Umbilical cord (tissue), 2 donors: ENCODE measurements around the gene GJA4. TPM values are rescaled to one million over a fixed set of nuclear protein-coding genes. Genes with fewer than 3 reads are reported as not detected.
A peak's percentile ranks its signal among the peaks of the same experiment; 100 is the strongest.
"Not testable (repeated sequence)": the region's sequence is repeated elsewhere in the genome, so short reads cannot be mapped to it uniquely, and the experiment has no call there.

Source experiments
- DNase-seq: peaks from one replicate; pipeline ENCODE4 v3.0.0-alpha.2; 2015; ENCODE audit warnings: low spot score
- total RNA-seq: library from RNA; depleted of rRNA; stranded (reverse); fragments of >200 nt; gene quantifications from one replicate; pipeline ENCODE4 v1.2.3, GENCODE V29; 2014; ENCODE audit warnings: low replicate concordance; ENCODE audit not compliant: insufficient read depth

Gene GJA4
- total RNA-seq, 1 donor from 2014 or later, result 3.4 TPM

GRCh38 chr1:34768856-34769255 lies 23.9 kb upstream of the GJA4 start:
- no peak for DNase-seq

- DNase-seq, result no peak
Measured at GRCh38 chr1:34770891-34771504, 21.8 kb upstream of the GJA4 start.

DNA sequence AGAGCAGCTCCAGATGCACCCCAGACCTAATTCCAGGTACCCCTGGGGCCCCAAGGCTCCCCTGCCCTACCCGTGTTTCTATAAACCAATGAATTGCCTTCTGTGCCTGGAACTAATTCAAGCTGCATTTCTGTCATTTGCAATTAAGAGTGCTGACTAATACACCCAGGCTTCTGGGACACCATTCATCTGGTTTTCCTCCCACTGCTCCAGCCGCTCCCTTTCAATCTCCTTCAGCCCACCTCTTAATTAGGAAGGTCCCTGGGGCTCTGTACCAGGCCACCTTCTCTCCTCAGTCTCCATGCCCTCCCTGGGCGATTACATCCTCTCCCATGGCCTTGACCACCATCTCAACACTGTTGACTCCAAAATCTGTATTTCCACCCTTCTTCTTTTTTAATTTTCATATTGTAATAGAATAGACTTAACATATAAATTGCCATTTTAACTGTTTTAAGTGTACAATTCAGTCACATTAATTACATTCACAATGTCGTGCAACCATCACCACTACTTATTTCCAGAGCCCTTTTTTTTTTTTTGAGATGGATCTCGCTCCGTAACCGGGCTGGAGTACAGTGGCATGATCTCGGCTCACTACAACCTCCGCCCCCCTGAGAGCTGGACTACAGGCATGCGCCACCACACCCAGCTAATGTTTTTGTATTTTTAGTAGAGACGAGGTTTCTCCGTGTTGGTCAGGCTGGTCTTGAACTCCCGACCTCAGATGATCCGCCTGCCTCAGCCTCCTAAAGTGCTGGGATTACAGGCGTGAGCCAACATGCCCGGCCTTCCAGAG lies 21.0 kb upstream of the GJA4 start:
- no peak for DNase-seq

DNA sequence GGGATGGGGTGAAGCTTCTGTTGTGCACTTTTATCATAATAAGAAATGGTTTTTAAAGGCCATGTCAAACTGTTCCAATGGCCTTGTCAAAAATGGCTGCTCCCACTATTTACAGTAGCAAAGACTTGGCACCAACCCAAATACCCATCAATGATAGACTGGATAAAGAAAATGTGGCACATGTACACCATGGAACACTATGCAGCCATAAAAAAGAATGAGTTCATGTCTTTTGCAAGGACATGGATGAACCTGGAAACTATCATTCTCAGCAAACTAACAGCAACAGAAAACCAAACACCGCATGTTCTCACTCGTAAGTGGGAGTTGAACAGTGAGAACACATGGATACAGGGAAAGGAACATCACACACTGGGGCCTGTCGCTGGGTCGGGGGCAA lies 19.7 kb upstream of the GJA4 start:
- DNase-seq, result not testable (repeated sequence)

DNA sequence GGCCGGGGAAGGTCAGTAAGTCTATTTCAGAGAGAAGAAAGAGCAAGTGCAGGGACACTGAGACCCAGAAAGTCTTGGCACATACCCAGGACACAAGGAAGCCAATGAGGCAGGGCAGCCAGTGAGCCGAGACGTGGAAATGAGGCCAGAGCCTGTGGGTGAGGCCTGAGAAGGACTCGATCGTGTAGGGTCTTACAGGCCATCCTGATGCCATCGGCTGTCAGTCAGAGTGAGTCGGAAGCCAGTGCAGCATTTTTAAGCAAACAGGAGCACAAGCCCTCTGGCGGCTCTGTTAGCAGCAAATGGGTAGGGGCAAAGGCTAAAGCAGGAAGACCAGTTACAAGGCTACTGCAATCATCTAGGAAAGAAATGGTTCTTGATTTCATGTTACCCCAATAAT lies 17.8 kb upstream of the GJA4 start:
- no peak for DNase-seq

GRCh38 chr1:34776911-34777310 lies 15.9 kb upstream of the GJA4 start:
- DNase-seq, result no peak

- no peak for DNase-seq
Measured at GRCh38 chr1:34777519-34778321, 15.1 kb upstream of the GJA4 start.

DNA sequence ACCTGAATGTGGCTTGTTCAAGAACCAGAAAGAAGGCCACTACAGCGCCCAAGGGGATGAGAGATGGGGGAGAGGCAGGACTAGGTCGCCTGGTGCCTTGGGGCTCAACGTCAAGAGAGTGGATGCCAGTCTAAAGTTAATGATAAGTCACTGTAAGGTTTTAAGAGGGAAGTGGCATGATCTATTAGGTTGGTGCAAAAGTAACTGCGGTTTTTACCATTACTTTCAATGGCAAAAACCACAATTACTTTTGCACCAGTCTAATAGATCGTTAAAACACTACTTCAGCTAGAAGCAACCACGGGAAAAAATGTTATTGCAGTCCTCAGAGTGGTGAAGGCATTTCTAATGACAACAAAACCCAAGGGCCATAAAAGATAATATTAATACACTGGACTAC lies 14.4 kb upstream of the GJA4 start:
- DNase-seq, result no peak

DNA sequence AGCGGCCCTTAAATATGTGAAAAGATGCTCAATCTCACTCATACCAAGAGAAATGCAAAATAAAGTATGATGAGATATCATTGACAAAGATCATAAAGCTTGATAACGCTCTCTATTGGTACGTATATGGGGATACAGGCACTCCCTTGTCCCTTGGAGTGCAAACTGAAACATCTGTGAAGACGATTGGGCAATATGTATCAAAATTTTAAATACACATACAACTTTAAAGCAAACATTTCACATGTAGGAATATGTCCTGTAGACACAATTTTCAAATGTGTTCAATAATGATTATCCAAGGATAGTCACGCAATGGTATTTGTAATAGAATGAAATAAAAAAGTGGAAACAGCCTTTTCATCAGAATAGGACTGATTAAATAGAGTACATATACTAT lies 13.8 kb upstream of the GJA4 start:
- no peak for DNase-seq

DNA sequence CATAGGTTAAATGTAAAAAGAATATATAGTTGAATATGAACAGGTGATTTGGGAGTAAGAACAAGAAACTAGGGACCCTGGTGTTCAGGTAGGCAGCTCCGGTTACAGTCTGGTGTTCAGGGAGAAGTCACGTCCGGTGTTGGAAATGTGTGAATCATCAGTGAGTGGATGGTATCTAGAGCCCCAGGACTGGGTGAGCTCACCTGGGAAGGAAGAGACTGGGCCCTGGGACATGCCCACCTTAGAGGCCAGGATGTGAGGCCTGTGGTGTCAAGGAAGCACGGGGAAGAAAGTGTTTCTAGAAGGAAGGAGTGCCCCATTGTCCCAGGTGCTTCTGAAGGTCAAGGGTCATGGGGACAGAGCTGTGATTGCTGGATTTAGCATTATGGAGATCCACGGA lies 13.3 kb upstream of the GJA4 start:
- no peak for DNase-seq

- no peak for DNase-seq
Measured at GRCh38 chr1:34779962-34780361, 12.8 kb upstream of the GJA4 start.

- no peak for DNase-seq
Measured at GRCh38 chr1:34780528-34780927, 12.3 kb upstream of the GJA4 start.

DNA sequence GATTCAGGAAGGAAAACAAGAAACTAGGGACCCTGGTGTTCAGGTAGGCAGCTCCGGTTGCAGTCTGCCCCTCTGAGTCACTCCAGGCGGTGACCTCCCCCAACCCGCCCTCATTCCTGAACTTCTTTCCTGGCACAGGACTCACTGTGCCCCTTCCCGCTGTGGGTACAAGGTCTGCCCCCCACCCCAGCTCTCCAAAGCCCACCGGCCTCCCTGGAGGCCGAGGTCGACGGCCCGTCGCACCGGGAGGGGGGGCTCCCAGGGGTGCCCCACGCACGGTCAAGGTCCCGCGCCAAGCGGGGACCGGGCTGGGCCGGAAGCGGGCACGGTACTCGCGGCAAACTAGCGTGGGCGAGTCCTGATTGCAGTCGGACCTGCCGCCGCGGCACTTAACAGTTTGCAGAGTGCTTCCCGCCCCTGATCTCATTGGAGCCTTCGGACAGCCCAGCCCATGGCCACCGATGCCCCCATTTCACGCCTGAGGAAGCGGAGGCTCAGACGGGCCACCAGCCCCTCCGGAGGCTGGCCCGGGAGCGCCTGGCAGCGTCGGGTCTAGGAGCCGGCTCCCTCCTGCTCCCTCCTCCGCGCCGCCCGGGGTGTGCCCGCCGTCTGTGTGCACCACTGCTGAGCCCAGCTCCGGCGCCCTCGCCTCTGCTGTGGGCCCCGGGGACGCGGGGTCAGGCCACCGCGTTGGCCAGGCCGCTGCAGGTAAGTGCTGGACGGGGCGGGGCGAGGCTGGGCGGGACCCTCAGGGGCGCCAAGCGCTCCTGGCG lies 11.5 kb upstream of the GJA4 start, which contains the start of gene GJB3:
Gene GJB3 (plus strand): TSS at position 144 of the 773 bp plus-strand sequence. CDS start 3,549 bp downstream, outside the sequence.
- no peak for DNase-seq

GRCh38 chr1:34781844-34782391 lies 10.9 kb upstream of the GJA4 start:
- DNase-seq, result peak; percentile 55

DNA sequence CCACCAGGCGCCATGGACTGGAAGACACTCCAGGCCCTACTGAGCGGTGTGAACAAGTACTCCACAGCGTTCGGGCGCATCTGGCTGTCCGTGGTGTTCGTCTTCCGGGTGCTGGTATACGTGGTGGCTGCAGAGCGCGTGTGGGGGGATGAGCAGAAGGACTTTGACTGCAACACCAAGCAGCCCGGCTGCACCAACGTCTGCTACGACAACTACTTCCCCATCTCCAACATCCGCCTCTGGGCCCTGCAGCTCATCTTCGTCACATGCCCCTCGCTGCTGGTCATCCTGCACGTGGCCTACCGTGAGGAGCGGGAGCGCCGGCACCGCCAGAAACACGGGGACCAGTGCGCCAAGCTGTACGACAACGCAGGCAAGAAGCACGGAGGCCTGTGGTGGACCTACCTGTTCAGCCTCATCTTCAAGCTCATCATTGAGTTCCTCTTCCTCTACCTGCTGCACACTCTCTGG lies 8.0 kb upstream of the GJA4 start:
- no peak for DNase-seq

DNA sequence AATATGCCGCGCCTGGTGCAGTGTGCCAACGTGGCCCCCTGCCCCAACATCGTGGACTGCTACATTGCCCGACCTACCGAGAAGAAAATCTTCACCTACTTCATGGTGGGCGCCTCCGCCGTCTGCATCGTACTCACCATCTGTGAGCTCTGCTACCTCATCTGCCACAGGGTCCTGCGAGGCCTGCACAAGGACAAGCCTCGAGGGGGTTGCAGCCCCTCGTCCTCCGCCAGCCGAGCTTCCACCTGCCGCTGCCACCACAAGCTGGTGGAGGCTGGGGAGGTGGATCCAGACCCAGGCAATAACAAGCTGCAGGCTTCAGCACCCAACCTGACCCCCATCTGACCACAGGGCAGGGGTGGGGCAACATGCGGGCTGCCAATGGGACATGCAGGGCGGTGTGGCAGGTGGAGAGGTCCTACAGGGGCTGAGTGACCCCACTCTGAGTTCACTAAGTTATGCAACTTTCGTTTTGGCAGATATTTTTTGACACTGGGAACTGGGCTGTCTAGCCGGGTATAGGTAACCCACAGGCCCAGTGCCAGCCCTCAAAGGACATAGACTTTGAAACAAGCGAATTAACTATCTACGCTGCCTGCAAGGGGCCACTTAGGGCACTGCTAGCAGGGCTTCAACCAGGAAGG lies 7.4 kb upstream of the GJA4 start:
- DNase-seq, result no peak

- no peak for DNase-seq
Measured at GRCh38 chr1:34785875-34786470, 6.8 kb upstream of the GJA4 start.

- peak; percentile 68 for DNase-seq
Measured at GRCh38 chr1:34786521-34787325, 6.1 kb upstream of the GJA4 start.
